ENCODE data around the gene NEDD9. TPM values are rescaled to one million over a fixed set of nuclear protein-coding genes. Genes with fewer than 3 reads are reported as not detected.
A peak's percentile ranks its signal among the peaks of the same experiment; 100 is the strongest.

Gene NEDD9
- total and polyA plus RNA-seq, 2 of the 13 experiments (the other 11 are each of a cell fraction or from before 2014, with no cell fraction given): 27.1 to 389 TPM

DNA sequence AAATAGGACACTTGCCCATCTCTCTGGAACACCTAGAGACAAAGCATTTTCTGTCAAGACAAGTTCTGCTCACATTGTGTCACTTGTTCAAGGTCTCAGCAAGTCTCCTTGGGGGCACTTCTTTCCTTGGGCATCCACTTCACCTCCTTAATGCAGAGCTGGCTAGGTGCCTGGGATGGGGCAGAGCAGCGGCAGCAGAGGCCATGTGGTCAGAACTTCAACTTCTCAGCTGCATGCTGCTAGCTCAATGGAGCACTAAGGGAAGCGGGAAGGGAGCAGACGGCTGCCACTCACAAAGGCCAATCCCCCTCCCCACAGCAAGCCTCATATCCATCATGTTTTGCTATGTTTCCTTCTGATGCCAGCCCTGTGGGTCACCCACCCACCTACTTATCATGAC is 31.5 kb downstream of the NEDD9 start (continued):
- TF ChIP-seq MYNN (CRISPR knock-in tag; IDR thresholded peaks at IDR 0.05; ENCODE audit: low read depth) (no peak), ZNF660 (CRISPR knock-in tag; IDR thresholded peaks at IDR 0.05; ENCODE audit: borderline replicate concordance, low read depth) (no peak), TFAP4 (IDR thresholded peaks at IDR 0.05; ENCODE audit: borderline replicate concordance, low read depth) (no peak), ZBTB8A (CRISPR knock-in tag; IDR thresholded peaks at IDR 0.05; ENCODE audit: borderline replicate concordance, low read depth) (no peak), ZNF296 (CRISPR knock-in tag; conservative IDR thresholded peaks at IDR 0.05) (no peak), ZNF639 (CRISPR knock-in tag; conservative IDR thresholded peaks at IDR 0.05) (no peak), NRL (CRISPR knock-in tag; IDR thresholded peaks at IDR 0.05; ENCODE audit: borderline replicate concordance) (0 out of 2 replicates have a peak, but pooled peaks have one; percentile 40), FOXM1 (CRISPR knock-in tag; IDR thresholded peaks at IDR 0.05) (no peak), MBD4 (IDR thresholded peaks at IDR 0.05; ENCODE audit: borderline replicate concordance, low read length) (no peak), U2AF2 (IDR thresholded peaks at IDR 0.05; ENCODE audit: low read depth, low read length) (no peak), MIER2 (CRISPR knock-in tag; IDR thresholded peaks at IDR 0.05) (no peak), ZNF768 (CRISPR knock-in tag; IDR thresholded peaks at IDR 0.05) (no peak), ZSCAN30 (CRISPR knock-in tag; IDR thresholded peaks at IDR 0.05) (no peak), TOE1 (CRISPR knock-in tag; IDR thresholded peaks at IDR 0.05) (no peak), ZFP62 (CRISPR knock-in tag; IDR thresholded peaks at IDR 0.05) (no peak), POLR2G (IDR thresholded peaks at IDR 0.05; ENCODE audit: low read depth, low read length) (peak; percentile 70), ZNF878 (CRISPR knock-in tag; IDR thresholded peaks at IDR 0.05) (peak; percentile 66; the same call in 1 of the 2 replicates)
- TF ChIP-seq, protein P1, sequence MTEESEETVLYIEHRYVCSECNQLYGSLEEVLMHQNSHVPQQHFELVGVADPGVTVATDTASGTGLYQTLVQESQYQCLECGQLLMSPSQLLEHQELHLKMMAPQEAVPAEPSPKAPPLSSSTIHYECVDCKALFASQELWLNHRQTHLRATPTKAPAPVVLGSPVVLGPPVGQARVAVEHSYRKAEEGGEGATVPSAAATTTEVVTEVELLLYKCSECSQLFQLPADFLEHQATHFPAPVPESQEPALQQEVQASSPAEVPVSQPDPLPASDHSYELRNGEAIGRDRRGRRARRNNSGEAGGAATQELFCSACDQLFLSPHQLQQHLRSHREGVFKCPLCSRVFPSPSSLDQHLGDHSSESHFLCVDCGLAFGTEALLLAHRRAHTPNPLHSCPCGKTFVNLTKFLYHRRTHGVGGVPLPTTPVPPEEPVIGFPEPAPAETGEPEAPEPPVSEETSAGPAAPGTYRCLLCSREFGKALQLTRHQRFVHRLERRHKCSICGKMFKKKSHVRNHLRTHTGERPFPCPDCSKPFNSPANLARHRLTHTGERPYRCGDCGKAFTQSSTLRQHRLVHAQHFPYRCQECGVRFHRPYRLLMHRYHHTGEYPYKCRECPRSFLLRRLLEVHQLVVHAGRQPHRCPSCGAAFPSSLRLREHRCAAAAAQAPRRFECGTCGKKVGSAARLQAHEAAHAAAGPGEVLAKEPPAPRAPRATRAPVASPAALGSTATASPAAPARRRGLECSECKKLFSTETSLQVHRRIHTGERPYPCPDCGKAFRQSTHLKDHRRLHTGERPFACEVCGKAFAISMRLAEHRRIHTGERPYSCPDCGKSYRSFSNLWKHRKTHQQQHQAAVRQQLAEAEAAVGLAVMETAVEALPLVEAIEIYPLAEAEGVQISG (CRISPR knock-in tag; IDR thresholded peaks at IDR 0.05): no peak
- TF ChIP-seq, protein P2, sequence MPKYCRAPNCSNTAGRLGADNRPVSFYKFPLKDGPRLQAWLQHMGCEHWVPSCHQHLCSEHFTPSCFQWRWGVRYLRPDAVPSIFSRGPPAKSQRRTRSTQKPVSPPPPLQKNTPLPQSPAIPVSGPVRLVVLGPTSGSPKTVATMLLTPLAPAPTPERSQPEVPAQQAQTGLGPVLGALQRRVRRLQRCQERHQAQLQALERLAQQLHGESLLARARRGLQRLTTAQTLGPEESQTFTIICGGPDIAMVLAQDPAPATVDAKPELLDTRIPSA (CRISPR knock-in tag; IDR thresholded peaks at IDR 0.05; ENCODE audit: borderline replicate concordance): no peak

Measured in HepG2 (cell line).